Urothelium cell line (cell line): Measurements from ENCODE around the gene RGL1.
"Not testable (repeated sequence)": the region's sequence is repeated elsewhere in the genome, so short reads cannot be mapped to it uniquely, and the experiment has no call there.

Experiments
- DNase-seq: peaks from one replicate; pipeline ENCODE4 v3.0.0; 2011; ENCODE audit warnings: low spot score, mixed read lengths
- FAIRE-seq: peaks from 2 replicates; lab custom pipeline; 2011; peaks lifted over from hg19 to GRCh38; lab: Jason Lieb, UNC

Gene RGL1

DNA sequence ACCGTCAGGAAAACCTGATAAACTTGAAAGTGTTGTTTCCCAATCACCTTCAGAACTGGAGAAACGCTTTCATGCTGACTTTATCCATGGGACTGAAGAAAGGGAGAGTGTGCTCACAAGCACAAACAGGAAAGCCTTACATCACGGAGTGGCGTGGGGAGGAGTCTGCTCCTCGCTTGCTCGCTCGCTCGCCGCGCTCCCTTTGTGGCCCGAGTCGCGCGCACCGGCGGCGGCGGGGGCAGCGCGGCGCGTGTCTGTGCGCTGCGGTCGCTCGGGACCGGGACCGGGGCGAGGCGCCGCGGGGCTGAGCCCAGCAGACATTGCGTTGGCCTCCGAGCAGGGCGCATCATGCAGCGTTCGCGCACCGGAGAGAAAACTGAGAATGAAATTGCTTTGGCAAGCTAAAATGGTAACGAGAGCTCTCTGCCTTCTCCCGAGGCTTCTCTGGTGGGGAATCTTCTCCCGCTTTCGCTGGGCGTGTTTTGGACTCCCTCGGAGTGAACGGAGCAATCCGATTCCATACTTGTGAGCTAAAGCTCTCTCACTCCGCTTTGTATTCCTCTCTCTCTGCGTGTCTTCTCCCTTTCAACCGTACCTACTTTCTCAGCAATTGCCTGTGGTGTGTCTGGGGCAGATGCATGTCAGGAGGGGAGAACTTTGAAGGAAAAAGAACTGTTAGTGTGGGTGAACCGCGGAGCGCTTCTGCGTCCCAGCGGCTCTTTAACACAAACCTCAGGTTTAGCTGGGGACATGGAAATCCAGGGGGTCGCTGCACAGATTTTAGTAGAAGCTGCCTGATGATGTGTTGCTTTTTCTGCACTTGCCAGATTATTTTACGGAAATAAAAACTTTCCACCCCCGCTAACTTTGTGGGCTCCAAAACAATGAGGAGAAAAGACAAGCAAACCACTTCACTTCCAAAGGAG is at the start of gene RGL1:
Gene RGL1, plus strand, starts transcription at position 205 of the 926 bp plus-strand sequence. Its CDS starts 178 bp downstream, at position 383.
- no peak for FAIRE-seq
- peak; percentile 60 for DNase-seq

DNA sequence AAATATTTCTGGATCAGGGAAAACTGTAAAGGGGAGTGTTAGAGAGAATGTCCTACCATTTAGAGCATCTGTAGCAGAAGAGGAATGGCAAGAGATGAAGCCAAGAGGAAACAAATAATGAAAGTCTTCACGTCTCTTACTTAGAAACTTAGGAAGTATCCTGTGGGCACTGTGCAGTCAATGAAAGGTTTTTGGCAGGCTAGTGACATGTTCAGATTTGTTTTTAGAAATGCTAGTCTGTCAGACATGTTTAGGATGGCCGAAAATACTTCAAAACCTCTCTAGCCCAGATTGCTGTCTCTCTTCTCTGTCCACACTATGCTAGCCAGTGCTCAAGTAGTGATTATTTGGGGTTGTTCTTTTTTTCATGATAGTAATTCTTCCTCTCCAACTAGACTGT is 48.6 kb upstream of the RGL1 start:
- no peak for DNase-seq
- FAIRE-seq: no peak

DNA sequence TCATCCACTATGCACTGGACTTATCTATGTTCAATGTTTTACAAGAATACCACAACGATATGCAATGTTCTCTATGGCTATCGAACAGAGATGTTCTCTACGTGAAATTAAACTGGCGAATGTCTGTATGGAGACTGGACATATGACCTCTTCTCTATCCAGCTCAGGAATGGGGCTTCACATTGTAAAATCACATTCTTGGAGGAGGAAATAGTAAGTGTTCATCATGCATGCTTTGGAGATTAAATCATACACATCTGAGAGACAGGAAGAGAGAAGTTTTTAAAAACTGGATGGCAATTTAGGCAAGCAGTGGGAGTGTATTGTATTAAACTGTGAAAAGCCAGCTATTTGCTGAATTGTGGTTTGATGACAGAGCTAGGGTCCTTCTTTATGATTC is 47.9 kb upstream of the RGL1 start:
- peak; percentile 56 for FAIRE-seq
- DNase-seq: peak; percentile 31

DNA sequence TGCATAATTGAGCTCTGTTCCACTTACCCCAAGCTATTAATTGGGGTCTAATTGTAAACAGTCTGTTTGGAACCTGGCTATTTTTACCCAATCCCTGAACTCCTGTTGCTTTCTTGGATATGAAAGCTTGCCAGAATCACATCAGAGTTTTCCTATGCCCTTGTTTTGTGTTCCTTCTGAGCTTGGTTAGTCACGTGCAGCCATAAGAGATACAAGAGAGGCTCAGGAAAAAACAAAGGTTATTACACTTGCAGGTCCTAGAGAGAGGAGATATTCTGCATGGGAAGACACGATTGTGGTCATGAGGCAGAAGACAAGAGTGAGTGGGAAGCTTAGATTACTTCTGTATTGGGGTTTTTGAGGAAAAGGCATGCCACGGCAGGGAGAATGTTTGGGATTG is 46.0 kb upstream of the RGL1 start:
- no peak for FAIRE-seq
- no peak for DNase-seq

DNA sequence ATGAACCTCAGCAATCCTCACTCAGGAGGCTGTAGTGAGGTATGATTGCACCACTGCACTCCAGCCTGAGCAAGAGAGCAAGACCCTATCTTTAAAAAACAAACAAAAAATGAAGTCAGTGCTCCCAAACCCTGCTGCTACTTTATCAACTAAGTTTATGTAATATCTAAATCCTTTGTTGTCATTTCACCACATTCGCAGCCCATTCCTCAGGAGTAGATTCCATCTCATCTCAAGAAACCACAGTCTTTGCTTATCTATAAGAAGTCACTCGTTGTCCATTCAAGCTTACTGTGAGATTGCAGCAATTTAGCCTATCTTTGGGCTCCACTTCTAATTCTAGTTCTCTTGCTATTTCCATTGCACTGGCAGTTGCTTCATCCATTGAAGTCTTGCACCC is 44.3 kb upstream of the RGL1 start:
- DNase-seq: no peak
- FAIRE-seq: no peak

DNA sequence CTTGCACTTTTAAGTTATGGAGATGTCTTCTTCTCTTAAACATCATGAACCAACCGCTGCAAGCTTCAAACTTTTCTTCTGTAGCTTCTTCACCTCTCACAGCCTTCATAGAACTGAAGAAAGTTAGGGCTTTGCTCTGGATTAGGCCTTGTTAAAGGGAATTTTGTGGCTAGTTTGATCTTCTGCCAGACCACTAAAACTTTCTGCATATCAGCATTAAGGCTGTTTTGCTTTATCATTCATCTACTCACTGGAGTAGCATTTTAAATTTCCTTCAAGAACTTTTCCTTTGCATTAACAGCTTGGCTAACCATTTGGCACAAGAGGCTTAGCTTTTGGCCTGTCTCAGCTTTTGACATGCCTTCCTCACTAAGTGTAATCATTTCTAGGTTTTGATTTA is 43.0 kb upstream of the RGL1 start:
- DNase-seq: no peak
- FAIRE-seq: no peak

DNA sequence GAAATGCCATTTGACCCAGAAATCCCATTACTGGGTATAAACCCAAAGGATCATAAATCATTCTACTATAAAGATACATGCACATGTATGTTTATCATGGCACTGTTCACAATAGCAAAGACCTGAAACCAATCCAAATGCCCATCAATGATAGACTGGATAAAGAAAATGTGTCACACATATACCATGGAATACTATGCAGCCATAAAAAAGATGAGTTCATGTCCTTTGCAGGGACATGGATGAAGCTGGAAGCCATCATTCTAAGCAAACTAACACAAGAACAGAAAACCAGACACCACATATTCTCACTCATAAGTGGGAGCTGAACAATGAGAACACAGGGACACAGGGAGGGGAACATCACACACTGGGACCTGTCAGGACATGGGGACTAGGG is 42.1 kb upstream of the RGL1 start:
- not testable (repeated sequence) for FAIRE-seq, DNase-seq

DNA sequence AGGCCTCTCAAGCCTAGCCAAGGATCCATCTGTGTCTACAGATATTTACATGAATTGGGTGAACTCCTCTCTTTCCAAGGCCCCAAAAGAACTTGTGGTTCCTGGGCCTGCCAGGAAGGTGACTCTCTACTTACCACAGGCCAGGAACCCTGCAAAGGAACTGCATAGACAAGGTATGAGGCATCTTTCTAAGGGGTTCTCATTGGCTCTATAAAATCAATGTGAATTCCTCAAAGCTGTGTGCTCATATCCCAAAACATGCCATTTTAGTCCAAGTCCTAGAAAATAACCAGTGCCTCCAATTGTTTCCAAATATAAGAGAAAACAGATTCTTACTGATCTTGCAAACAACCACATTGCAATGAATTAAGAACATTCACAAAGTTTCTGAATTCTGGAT is 39.9 kb upstream of the RGL1 start:
- FAIRE-seq: no peak
- DNase-seq: no peak

DNA sequence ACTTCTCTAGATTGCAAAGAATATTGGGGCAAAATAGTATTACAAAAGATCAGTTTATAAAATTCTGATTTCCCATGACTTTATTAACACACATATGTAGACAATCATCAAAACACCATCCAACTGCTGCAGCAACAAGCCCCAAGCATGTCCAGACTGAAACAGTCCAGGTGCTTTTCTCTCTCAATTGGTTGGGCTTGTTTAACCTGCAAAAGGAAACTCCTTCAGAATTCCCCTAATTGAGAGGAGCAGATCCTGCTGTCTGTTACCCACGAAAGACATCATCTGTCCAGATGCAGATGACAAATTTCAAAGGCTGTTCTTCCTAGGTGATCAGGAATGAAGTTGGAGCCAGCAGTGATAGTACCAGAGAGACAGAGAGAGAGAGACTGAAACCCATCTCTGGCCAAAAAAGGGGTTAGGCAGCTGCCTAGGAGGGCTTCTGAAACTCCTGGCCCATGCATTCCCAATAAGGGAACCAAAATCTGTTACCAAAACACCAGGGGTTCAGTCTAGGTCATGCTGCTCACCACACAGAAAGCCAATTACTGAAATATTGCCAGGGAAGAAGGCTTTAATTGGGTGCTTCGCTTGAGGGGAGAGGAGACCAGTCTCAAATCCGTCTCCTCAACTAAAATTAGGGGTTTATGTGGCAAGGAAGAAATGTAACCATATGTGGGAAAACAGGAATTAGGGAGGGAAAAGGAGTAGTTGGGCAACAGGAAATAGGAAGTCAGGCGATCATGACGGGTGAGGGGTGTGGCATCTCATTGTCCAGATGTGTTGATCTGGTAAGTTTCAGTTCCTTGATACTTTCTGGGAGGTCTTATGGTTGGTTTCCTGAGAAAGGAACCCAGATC is 34.7 kb upstream of the RGL1 start:
- DNase-seq: no peak
- no peak for FAIRE-seq

DNA sequence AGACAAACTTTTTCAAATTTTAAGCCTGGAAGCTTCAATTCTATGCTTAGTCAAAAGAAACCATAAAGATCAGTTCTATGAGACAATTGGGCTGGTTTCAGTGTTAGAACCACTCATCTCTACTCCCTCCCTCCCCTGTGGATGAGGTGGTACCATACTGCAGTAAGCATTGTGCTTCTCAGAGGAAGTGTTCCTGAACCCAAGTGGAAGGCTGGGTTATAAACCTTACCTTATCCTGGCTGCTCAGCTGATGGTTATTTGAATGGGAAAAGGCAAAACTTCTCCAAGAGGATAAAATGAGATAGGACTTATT is 34.1 kb upstream of the RGL1 start:
- no peak for FAIRE-seq
- no peak for DNase-seq

DNA sequence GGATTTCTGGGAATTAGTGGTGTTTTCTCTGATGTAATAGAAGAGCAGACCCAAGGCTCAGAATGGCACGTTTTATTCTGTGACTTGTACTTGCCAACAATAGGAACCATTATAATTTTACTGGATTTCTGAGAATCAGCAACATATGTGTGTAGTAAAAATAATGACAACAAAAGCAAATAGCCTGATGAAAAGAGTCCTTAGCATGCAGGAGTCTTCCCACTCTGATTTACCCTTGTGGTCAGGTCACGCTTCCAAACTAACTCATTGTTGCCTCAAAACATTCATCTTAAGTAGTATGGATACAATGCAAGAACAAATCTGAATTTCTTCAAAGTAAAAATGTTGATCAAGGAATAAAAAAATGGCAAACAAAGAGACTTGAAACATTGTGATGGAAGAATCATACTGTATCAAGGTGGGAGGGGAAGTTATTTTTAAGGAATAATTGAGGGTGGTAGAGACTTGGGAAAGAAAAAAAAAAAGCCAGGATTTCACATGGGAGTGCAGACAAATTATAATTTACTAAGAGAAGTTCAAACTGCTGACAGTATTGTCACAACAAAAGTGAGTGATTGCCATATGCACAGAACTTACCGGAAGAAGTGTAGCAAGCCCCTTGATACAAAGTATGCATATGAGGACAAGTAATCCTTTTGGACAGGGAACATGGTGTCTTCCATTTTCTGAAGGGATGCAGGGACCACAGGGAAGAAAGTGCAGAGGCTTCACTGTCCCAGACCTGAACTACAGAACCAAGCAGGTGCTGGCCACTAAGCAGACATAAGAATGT is 31.2 kb upstream of the RGL1 start:
- FAIRE-seq (no peak), DNase-seq (no peak)

DNA sequence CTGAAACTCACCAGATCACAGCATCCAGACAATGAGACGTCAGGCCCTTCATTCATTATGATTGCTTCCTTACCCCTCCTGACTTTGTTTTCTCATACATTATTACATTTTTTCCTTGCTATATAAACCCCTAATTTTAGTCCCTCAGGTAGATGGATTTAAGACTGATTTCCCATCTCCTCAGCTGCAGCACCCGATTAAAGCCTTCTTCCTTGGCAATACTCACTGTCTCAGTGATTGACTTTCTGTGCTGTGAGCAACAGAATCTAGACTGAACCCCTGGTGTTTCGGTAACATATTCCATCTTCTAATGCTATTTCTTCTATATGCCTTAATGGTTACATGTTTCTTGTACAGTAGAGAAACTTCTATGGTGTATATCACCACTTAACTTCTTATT is 30.0 kb upstream of the RGL1 start:
- no peak for DNase-seq
- no peak for FAIRE-seq

DNA sequence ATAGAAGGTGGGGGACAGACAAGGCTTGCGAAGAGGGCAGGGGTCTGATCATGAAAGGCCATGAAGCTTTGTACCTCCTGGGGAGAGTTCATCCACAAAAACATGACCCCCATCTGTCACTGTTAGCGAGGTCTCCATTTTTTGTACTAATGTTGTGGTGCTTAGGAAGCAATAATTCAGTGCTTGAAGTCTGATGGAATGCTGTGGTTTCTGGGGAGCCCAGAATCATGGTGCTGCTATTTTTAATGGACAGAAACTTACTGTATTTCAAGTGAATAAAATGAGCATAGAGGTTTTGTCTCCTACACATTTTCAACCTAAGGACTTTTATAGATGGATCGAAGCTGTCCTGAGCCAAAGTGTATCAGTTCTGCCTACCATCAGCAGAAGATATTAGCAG is 28.2 kb upstream of the RGL1 start:
- no peak for DNase-seq
- no peak for FAIRE-seq

DNA sequence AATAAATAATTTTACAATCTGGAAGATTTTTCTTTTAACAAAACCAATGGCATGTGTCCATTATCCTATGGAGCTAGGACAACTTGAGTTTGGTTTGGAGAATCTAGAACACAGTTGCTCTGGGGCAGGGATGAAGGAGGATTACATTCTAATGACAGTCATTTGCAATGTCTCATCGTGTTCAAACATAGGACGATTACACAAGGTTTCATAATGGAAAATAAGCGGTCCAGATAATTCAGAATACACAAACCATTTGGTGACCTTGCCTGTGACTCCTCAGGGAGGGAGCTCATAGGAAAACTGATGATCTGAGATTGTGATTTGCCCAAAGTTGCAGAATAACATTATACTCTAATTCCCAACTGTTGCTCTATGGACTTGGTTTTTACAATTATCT is 27.6 kb upstream of the RGL1 start:
- DNase-seq: no peak
- FAIRE-seq: no peak

DNA sequence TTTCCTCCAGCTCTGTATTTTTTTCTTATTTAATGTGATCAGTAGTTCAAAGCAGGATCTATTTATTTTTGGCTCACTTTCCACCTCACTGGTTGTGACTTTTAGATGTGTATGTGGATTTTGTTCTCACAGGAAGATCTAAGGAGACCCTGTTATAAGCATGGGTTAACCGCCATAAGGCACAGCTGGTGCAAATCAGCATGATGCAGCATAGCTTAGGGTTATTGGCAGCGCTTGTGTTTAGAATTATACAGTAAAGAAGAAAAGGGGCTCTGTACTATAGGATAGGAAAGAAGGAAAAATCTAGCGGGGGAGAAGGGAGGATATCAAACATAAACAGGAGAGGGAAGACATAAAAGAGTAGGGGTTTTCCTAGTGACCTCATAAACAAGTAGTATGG is 26.9 kb upstream of the RGL1 start:
- DNase-seq (no peak), FAIRE-seq (no peak)

DNA sequence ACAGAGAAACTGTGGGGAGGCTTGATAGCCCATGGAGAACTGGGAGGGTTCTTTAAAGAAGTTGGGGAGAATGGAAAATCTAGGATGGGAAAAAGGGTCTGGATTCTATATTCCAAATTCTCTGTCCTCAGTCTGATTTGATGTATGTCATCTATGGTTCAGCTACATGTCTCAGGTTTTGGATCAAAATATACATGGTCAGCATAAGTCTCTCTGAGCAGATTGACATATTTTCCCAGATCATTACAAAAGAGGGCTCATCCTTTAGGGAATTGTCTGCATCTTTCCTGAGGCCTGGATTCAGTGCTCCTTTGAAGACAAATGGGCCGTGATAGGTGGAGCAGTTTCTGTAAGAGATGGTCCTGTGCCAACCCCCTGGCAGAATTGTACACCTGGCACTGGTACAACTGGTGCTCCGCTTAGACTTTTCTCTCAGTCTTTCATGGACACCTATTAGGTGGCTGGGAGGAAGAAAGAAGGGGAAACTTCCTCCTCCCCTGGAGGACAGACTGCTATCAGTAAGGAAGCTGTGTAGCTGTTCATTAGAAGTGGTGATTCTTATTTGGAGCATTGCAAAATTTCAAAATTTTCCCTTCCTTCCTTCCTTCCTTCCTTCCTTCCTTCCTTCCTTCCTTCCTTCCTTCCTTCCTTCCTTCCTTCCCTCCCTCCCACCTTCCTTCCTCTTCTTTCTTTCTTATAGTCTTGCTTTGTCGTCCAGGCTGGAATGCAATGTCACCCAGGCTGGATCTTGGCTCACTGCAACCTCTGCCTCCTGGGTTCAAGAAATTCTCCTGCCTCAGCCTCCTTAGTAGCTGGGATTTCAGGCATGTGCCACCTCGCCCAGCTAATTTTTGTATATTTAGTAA is 26.1 kb upstream of the RGL1 start:
- no peak for FAIRE-seq
- no peak for DNase-seq

DNA sequence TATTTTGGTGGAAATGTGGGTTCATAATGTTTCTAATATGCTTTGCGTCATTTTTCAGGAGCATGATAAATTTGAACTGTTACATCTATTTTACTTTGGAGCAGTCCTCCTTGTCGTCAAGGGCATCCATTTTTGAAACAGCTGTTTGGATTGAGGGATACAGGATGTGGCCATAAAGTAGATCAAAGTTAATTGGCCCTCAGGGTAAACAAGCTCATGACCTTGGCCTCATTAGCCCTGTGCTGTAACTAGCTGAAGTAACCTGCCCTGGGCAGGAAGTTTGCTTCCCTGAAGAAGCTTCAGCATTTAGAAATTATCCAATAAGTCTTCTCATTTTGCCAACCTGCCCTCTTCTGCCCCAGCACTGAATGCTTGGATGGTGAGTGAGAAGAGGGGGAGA is 24.8 kb upstream of the RGL1 start:
- FAIRE-seq (no peak), DNase-seq (no peak)

DNA sequence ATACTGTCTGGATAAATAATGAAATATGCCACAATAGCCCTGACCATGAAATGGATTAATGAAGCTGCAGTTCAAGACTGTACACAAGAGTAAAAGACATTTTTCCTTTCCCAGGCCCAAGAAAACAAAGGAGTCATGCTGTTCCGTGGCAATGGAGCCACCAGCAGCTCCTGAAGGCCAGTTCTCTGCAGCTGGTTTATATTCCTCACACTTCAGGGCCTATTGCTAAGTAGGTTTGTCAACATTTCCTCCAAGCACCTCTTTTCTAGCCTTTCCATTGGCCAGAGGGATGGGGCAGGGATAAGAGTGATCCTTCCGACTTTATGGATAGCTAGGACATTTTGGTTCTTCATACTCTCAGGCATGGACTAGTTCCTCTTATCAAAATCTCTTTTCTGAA is 24.2 kb upstream of the RGL1 start:
- no peak for FAIRE-seq
- DNase-seq: no peak

DNA sequence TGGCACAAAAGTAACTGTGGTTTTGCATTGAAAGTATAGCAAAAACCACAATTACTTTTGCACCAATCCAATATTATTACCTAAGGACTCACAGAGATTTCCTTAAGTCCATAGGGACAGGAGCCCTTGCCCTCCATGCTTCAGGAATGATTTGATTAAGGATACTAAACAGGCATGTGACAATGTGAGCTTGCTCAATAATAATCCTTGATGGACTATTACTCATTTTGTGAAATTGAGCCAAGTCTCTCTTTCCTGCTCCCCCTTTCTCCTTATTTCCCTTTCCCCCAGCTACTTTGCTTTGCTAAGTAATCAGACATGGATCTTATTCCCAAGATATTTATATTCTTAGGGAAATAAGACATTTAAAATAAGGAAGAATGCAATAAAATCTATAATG is 21.6 kb upstream of the RGL1 start:
- FAIRE-seq (no peak), DNase-seq (no peak)
